Motor neuron (in vitro differentiated cells): Measurements from ENCODE around the gene PRR33. TPM values are rescaled to one million over a fixed set of nuclear protein-coding genes. Genes with fewer than 3 reads are reported as not detected.

ENCODE experiments used
- total RNA-seq, 8 experiments: library from RNA; unstranded; fragments of 300-600 nt; gene quantifications; 2 replicates each; pipeline versions ENCODE4 v1.2.3 to v1.2.4, GENCODE V29; 2022

Gene PRR33
- total RNA-seq, 8 experiments from 2014 or later, result 0.13 to 1.1 (median 0.25) TPM; not detected in 2

Other genes starting within 250 kb of the PRR33 start
- not detected for gene KRTAP5-6, start 194.7 kb downstream of the PRR33 start, total RNA-seq
- gene IFITM10, start 141.3 kb downstream of the PRR33 start, total RNA-seq, result 1 to 10 TPM in 3 of 8 experiments, under 1 TPM in 5; 0.31 to 3.1 (median 0.73) TPM
- 100 to 1,000 TPM in 4 of 8 experiments, 10 to 100 TPM in 4; 59.3 to 718 (median 107) TPM for gene CTSD, start 128.0 kb downstream of the PRR33 start, total RNA-seq
- gene SYT8, start 56.9 kb downstream of the PRR33 start, total RNA-seq, result 1 to 10 TPM in 1 of 8 experiments, under 1 TPM in 4, not detected in 3; 0.27 to 2.0 (median 0.66) TPM
- under 1 TPM in 1 of 8 experiments, not detected in 7; 0.43 TPM for gene TNNI2, start 52.9 kb downstream of the PRR33 start, total RNA-seq
- 10 to 100 TPM in 1 of 8 experiments, 1 to 10 TPM in 3, under 1 TPM in 4; 0.05 to 12.9 (median 0.88) TPM for gene LSP1, start 38.8 kb downstream of the PRR33 start, total RNA-seq
- 10 to 100 TPM in 2 of 8 experiments, 1 to 10 TPM in 1, under 1 TPM in 2, not detected in 3; 0.11 to 25.9 (median 3.6) TPM for gene TNNT3, start 27.8 kb upstream of the PRR33 start, total RNA-seq
- 10 to 100 TPM in 6 of 8 experiments, 1 to 10 TPM in 2; 7.1 to 91.9 (median 23.2) TPM for gene MRPL23, start 55.4 kb upstream of the PRR33 start, total RNA-seq
- 100 to 1,000 TPM in 2 of 8 experiments, 10 to 100 TPM in 4, 1 to 10 TPM in 2; 4.3 to 583 (median 16.5) TPM for gene H19, start 105.9 kb upstream of the PRR33 start, total RNA-seq
- 100 to 1,000 TPM in 1 of 8 experiments, 10 to 100 TPM in 2, 1 to 10 TPM in 2, under 1 TPM in 3; 0.52 to 165 (median 3.2) TPM for gene IGF2, start 247.5 kb upstream of the PRR33 start, total RNA-seq